ENCODE results near the gene PCBD1.

The PCBD1 gene

DNA sequence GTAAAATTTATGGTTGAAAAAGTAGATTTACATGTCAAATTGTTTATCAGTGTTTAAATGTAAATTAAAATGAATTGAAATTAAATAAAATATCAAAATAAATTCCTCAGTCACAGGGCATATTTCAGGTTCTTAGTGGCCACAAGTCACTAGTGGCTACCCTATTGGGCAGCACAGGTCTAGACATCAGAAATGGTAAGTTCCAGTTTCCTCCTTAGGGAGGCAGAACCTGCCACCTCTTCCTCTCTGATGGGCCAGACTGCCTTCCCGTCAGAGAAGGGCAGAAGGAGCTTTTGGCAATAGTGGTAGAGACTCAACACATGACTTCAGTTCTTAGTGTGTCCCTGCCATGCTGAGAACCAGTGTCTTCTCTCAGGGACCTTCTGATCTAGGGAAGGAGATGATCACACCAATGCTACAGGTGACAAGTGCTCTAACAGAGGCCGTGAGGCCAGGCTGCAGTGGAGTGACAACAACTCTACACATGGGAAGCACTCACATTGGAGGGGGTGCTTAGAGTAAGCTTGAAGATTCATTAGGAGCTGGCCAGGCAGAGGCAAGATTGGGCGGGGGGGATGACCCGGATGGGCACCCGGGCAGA lies 14.4 kb upstream of the PCBD1 start:
- no peak for DNase-seq (ENCODE audit: low spot score)

DNA sequence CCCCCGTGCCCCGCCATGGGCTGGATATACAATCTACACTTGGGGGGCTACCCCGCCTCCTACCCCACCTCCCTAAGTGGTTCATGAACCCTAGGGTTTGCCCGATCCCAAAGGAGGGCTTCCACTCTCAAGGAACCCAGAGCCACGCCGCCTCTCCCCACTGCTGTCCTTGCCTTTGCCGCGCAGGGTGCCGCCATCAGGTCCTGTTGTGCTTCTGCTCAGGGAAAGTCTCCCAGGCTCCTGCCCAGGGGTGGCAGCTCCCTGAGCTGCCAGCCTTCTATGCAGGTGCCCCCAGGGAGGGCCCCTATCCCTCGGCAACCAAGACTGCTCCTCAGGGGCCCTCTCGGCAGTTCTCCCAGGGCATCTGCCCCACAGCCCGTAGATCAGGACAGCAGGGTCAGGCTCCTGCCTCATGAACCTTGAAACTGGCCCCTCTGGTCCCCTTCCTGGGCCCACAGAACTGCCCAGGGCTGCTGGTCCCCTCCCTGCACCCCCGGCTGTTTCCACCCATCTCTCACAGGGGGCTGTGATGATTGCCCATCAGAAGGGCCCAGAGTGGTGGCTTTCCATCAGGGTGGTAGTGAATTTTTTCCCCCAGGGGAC lies 13.0 kb upstream of the PCBD1 start:
- no peak for DNase-seq (ENCODE audit: low spot score)

DNA sequence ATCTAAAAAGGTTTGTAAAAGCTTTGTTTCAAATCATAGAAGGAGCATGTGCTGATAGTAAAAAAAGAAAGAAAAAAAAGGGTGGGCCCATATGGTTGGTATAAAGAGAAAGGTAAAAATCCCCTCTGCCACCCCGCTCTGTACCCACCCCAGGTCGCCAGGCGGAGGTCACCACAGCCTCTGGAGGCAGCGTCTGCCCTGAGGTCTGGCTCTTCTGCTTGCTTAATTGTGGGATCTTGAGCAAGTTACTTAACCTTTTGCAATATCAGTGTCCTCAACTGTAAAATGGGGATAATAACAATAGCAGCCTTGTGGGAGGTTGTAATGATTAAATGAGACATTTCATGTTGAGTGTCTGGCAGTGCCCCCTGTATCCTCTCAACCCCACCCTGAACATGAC lies 10.7 kb upstream of the PCBD1 start:
- no peak for DNase-seq (ENCODE audit: low spot score)

DNA sequence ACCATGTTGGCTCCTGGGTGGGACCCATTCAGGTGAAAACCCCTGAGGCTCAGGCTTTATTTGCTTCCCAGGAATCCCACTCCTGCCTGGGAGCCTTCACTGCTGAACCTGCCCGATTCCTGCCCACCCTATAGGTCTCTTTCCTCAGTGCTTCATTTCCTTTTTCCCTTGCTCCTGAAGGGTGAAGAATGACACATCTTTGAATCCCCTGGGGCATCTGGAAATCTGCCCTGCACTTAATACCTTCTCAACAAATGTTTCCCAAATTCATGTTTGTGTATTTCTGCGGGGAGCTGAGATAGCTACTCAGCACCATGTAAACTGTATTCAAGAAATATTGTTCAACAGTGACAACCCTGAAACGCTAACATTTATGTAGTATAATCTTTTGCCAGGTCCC lies 10.3 kb upstream of the PCBD1 start:
- DNase-seq (ENCODE audit: low spot score), result no peak

DNA sequence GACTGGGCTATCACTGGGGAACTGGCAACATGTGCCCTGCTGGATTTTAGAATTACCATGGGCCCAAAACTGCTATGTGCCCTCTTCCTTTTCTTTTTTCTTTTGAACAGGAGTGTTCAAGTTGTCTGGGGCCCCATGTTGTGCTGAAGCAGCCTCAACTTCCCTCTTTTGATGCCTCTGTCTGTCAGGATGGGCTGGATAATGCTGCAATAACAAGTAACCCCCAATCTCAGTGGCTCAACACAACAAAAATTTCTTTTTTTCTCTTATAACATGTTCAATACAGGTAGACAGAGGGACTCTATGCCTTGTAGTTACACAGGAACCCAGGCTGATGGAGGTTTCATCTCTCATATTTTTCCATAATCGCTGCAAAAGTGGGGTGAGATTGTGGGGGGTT lies 8.2 kb upstream of the PCBD1 start:
- no peak for DNase-seq (ENCODE audit: low spot score)

DNA sequence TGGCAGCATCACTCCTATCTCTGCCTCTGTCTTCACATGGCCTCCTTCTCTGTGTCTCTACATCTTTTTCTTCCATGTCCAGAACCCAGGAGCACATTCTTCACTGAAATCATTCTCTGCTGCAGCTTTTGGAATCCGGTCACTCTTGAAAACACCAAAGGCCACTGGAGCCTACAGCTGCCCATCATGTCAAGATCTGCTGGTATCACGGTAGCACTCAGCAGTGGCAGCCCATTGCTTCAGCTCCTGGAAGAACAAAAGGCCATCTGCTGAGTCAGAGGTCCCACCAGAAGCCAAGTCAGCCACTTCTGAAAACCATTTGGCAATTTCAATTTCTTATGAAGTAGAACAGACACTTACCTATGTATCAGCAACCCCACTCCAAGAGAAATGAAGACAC lies 6.1 kb upstream of the PCBD1 start:
- DNase-seq (ENCODE audit: low spot score), result no peak

DNA sequence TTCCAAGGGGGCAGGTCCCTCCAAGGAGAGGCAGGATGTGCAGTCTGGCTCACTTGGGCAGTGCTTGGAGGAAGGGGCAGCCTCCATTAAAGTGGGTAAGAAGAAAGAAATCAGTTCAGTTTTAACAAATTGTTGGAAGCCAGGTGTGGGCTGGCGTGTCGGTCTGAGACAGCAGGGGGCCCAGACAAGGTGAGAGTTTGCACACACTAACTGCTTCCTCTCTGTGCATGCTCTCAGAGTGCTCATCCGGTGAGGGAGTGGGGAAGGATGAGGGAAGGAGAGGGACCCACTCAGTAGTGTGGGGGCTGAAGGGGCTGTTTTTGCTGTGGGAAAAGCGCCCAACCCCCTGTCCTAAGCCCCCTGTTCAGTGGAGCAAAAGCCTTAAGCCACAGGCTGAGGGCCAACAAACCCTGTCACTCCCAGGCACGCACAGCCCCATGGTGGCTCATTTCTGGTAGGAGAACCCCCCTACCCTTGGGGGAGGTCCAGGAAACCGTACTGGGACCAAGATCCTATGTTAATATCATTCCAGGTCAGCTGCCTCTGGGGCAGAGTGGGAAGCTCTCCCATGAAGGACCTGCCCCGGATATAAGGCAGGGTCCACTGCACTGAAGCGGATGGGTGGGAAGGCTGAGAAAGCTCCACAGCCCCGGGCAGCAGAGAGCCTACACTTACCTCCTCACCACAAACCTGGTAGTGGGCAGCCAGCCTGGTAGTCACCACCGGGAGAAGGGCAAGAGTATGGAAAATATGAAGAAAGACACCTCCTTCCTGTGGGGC lies 5.1 kb upstream of the PCBD1 start:
- no peak for DNase-seq (ENCODE audit: low spot score)

DNA sequence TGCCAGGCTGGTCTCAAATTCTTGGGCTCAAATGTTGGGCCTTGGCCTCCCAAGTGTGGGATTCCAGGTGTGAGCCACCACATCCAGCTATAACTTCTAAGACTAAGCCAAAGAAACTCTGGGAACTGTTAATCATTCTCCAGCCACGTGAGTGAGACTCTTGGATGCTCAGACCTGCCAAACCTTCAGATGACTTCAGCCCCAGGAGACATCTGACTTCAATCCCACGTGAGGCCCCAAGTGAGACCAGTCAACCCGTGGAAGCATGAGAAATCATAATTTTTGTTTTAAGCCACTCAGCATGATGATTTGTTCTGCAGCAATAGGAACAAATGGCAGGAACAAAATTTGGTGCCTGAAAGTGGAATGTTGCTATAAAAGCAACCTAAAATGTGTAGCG lies 4.3 kb upstream of the PCBD1 start:
- DNase-seq (ENCODE audit: low spot score), result no peak

DNA sequence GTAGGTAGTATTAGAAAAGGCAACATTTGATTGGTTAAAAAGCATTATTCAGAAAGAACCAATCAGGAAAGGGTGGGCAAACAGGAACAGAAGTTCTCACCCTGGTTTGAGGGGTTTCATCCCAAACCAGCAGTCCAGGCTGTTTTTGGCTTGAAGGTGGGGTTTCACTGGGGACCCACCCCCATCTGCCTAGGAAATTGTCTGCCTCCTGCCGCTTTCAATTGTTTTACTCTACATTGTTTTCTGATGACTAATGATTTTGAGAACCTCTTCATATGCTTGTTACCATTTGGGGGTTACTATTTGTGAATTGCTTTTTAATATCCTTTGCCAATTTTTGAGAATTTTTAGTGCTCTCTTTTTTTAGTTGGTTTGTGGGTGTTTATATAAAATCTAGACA lies 3.3 kb upstream of the PCBD1 start:
- no peak for DNase-seq (ENCODE audit: low spot score)

DNA sequence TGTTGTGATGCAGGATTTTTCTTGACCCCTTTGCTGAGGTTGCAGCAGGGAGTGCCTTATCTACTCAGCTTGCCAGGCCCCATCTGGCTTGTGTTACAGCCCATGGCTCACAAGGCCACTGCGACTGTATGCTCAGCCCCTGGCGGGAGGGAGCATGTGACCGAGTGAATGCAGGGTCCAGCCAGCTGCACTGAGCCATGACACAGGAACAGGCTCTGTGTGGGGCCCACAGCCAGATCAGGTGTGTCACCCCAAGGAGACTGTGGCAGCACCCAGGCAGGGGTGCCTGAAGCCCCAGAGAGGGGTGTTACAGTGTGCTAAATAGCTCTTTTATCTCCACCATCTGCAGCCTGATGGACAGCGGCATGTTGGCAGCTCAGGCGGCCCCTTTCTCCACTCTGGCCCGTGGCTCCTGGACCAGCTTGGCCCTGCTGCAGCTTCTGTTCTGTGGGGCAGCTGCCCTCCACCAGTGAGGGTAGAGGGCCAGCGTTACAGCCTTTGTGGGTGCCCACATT lies 2.6 kb upstream of the PCBD1 start:
- peak; percentile 39 for DNase-seq (ENCODE audit: low spot score)

DNA sequence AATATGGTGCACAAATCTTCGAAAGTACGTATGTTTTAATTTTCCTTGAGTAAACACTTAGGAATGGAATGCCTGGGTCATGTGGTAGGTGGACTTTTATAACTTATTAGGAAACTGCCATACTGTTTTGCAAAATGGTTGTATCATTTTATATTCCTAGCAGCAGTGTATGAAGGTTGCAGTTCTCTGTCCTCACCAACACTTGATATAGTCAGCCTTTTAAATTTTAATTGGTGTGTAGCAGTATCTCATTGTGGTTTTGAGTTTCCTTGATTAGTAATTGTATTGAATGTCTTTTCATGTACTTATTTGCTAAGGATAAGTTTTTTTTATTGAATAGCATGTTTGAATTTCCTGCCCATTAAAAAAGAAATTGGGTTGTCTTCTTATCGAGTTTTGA lies 926 bp upstream of the PCBD1 start:
- DNase-seq (ENCODE audit: low spot score), result no peak

DNA sequence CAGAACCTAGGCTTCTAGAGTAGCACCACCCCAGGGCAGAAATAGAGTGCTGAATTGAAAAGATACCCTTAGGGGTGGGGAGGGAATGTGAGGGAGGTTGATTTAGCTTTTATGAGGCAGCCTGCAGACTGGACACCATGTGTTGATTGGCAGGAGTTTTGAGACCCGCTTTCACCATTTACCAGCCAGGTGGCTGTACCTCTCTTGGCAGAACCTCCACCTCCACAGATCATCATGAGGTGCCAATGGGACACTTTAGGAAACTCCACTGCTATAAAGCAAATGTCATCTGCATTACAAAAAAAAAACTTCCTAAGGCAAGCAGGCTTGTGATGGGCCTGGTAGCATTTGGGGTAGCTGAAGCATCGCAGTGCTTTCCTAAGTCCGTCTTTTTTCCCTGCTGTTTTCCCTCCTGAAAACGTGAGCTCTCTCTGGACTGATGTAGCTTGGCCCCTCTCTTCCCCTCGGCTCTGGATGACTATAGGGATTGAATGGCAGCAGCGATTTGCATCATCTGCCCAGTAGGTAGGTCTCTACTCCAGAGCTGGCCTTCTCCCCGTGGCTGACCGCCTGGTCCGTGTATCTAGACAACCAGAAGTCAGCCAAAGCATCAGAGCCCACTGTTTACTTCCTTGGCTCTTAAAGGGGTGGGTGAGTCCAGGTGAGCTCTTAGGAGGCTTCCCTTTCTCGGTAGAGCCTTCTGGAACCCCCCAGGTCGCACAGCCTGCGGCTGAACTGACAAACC lies 1.3 kb downstream of the PCBD1 start:
- DNase-seq (ENCODE audit: low spot score), result no peak

DNA sequence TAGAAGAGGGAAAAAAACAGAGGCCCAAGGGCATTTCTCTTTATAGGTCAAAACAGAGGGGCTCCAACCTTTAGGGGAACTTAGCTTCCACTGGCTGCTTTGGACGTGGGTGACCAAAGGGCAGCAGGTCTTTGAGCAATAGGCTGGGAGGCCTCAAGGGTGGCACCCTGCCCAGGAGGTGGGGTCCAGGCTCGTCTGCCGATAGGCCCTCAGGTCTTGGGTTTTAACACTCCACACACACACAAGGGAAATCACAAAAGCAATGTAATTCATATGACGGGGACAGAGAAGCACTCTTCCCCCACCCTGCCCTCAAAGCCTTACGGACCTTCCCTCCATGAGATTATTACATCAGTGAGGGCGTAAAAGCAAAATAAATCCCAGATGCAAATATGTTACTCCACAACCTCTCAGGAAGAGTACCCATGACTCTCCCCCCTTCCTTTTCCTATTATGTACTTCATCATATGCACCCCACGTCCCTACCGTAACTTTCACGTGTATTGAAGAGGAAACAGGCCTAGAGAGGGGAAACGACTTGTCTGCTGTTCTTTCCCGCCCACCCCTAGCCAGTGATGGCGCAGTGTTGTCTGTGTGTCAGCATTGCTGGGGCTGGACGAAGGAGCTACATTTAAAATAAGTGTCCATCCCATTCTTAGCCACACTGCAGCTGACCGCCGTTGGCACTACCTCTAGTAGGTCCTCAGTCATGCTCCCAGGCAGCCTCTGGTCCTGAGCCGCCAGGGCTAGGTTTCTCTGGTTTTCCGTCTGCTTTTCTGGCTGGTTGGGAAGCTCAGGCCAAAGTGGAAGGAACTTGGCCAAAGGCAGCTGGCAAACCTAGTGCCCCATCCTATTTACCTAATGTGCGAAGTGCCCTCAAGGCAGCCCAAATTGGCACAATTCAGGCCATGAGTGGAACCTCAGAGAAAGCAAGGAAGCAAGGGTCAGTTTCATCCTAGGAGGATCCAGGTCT lies 2.1 kb downstream of the PCBD1 start:
- no peak for DNase-seq (ENCODE audit: low spot score)

DNA sequence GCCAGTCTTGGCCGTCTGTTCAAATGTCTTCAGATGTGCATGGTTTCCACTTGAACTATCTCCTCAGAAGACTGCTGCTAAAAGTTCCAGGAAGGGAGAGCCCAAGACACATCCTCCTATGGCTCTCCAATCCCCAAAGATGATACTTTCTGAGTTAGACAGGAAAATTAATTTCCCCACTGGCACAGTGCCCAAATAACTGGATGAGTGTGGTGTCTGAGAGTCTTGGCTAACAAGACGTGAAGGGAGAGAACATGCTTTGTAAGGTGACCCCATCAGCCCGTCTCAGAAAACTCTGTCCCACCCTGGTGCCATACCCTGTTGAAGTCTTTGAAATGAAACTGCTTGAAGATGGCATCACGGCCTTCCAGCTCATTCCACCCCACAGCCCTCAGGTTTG lies 2.9 kb downstream of the PCBD1 start:
- DNase-seq (ENCODE audit: low spot score), result no peak

DNA sequence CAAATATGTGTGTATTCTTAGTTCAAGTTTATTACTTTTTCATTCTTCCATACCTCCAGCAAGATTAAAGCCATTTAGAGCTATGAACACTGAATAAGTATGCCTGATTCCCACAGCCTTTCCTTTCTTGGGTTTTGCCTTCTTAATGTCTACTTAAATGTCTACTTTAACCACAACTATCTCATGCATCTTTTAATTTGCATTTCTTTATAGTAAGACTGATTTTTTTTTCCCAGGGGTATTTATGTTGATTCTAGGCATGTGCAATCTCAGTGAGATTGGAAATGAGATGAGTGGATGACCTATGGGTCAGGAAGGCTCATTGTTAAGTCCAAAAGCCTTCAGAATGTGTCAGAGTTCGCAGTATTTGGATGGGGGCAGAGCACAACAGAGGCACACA lies 3.6 kb downstream of the PCBD1 start:
- no peak for DNase-seq (ENCODE audit: low spot score)

DNA sequence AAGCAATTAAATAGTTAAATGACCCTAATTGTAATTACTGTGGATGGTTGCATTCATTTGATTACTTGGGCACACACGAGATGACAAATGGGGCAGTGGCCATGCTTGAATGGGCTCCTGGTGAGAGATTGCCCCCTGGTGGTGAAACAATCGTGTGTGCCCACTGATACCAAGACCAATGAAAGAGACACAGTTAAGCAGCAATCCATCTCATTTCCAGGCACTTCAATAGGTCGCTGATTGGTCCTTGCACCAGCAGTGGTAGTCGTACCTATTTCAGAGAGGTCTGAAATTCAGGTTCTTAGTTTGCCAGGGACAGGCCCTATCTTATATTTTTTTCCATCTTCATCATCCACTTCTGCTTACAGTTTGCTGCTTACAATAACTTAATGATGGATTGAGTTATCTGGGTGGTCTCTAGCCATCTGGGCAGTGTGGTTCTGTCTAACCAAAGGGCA lies 8.3 kb downstream of the PCBD1 start:
- peak; percentile 79 for DNase-seq (ENCODE audit: low spot score)

DNA sequence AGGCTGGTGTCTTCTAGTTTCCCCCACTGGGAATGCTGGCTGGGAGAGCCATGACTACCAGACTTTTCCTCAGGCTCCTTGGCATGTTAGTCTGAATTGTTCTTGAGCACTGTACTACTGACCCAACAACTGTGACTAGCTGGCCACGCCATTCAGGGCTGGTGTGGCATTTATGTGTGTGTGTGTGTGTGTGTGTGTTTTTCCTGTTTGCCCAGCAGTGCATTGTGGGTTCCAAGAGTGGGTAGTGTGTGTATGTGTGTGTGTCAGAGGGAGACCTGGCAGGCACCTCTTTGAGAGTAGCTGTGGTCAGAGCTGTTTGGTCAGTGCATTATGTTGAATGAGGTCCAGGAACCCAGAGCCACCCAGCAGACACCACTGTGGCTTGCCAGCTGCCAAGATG lies 9.2 kb downstream of the PCBD1 start:
- DNase-seq (ENCODE audit: low spot score), result peak; percentile 43

DNA sequence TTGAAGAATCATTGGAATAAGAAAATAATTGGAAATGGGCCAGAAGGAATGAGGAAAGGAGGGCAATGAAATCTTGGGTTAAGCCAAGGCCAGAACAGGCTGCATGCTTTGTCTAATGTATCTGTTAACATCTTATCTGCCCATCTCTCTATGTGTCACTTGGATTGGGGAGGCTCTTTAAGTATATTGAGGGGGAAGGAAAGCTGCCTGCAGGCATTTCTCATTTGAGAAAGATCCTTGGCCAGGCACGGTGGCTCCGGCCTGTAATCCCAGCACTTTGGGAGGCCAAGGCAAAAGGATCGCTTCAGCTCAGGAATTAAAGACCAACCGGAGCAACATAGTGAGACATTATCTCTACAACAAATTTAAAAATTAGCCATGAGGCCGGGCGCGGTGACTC lies 14.3 kb downstream of the PCBD1 start:
- no peak for DNase-seq (ENCODE audit: low spot score)

DNA sequence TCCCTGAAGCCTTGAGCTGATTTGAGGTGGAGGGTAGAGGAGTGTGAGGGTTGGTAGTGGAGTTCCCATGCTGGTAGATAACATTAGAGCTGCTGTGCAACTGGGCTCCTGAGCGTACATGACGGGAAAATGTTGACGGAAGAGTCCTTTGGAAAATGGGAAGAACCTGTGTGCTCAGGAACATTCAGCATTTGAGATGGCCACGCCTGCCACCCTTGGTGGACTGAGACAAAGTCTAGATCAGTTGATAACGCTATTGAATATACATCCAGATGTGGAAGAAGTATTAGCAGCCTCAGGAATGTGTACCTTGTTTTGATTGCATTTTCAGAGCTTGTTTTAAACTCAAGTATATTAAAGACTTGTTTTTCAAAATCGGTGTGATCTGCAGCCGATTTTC lies 16.1 kb downstream of the PCBD1 start:
- DNase-seq (ENCODE audit: low spot score), result no peak

DNA sequence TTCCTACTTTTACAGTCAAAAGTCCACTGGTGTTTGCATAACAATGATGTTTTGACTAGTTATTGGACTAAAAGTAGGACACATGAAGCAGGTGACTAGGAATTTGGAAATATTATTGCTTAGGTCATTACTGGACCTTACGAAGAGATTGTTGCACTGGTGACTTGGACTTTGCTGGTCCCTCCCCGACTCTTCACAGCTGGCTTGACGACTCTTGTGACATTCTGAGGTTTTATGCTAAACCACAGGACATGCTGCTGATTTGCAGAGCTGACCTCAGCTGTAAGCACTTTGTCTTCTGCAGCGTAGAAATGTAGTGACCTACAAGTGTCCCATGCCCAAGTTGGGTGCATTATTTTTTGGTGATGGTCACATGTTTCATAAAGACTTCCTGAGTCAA lies 21.9 kb downstream of the PCBD1 start:
- peak; percentile 70 for DNase-seq (ENCODE audit: low spot score)

DNA sequence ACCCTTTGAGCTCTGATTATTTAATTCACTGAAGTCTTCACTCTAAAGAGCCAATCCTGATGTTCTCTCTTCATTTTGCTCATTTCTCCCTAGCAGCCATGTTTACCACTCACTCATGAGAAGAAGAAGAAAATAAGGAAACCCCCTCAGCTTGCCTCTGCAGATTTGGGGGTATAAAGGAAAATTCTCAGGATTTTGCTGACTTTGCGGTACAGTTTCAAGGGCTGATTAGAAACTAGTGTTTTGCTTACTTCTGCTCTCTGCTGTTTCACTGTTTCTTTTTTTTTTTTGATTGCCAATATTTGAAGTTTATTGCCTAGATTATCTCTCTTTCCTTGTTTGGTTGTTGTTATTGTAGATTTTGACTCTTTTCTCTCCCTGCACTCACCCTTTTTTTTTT lies 23.4 kb downstream of the PCBD1 start:
- DNase-seq (ENCODE audit: low spot score), result no peak

Data from kidney tubule cell (primary cell).